ENCODE data around the gene RECK.
A peak's percentile ranks its signal among the peaks of the same experiment; 100 is the strongest.

The RECK gene

DNA sequence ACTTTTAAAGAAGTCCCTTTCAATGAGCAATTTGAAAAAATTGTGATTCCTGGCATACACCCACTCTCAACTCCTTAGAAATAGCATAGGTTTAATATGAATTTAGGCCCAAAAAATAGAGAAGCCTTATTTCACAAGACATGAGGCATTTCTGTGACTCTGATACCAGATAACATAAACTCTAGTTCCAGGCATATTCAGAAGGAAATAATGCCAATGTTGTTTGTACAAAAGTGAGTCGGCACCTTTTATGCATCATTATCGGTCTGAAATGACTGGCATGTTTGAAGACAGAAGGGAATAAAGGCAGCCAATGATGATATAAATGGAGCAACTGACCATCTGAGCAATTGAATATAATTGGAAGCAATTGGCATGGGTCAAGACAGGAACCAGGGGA is 19.4 kb upstream of the RECK start:
- TF ChIP-seq, protein P1, sequence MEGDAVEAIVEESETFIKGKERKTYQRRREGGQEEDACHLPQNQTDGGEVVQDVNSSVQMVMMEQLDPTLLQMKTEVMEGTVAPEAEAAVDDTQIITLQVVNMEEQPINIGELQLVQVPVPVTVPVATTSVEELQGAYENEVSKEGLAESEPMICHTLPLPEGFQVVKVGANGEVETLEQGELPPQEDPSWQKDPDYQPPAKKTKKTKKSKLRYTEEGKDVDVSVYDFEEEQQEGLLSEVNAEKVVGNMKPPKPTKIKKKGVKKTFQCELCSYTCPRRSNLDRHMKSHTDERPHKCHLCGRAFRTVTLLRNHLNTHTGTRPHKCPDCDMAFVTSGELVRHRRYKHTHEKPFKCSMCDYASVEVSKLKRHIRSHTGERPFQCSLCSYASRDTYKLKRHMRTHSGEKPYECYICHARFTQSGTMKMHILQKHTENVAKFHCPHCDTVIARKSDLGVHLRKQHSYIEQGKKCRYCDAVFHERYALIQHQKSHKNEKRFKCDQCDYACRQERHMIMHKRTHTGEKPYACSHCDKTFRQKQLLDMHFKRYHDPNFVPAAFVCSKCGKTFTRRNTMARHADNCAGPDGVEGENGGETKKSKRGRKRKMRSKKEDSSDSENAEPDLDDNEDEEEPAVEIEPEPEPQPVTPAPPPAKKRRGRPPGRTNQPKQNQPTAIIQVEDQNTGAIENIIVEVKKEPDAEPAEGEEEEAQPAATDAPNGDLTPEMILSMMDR (IDR thresholded peaks at IDR 0.05; ENCODE audit: low read depth, low read length), result no peak
- DNase-seq (ENCODE audit: extremely low read depth, low read depth), result no peak

DNA sequence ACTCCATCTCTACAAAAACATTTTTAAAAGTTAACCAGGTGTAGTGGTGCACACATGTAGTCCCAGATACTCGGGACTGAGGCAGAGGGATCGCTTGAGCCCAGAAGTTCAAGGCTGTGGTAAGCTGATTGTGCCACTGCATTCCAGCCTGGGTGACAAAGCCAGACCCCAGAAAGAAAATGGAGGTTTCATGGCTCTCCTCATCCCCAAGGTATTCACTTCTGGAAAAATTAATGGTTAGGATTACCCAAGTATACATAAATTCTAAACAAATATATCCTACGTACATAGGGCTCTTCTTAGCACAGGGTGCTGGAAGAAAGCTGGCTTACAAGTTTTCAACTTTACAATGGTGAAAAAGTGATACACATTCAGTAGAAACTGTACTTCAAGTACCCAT is 18.6 kb upstream of the RECK start:
- TF ChIP-seq, protein P1 (IDR thresholded peaks at IDR 0.05; ENCODE audit: low read depth, low read length), result no peak
- no peak for DNase-seq (ENCODE audit: extremely low read depth, low read depth)

DNA sequence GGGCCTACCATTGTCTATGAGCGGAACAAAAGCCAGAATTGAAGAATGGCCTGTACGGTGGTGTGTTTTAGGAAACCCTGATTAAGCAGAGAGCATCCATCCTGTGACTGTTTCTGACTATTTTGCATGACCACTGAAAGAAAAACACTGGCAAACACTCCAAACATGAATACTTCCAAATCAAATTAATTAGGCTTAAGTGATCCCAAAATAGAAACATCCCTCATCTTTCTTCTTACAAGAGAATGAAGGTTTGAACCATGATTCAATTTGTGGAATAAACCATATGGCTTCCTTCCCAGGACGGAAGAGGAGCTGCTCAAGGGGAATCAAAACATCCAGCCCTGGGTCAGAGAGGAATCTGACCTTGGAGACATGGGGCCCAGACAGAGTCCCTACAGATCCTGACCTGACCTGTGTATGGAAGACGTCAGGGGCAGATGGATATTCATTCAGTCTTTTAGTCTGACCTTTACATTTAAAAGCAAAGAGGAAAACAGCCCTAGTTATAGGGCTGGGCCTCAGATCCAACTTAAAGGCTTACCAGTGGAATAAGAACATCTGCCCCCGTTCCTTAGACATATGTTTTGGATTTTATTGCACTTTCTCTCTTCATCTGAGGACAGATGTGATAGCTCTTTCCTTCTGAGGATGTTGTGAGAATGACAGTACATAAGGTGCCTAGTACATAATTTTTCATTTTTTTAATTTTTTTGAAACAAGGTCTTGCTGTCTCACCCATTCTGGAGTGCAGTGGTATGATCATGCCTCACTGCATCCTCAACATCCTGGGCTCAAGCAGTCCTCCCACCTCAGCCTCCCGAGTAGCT is 17.6 kb upstream of the RECK start:
- TF ChIP-seq, protein P1 (IDR thresholded peaks at IDR 0.05; ENCODE audit: low read depth, low read length), result no peak
- no peak for DNase-seq (ENCODE audit: extremely low read depth, low read depth)

DNA sequence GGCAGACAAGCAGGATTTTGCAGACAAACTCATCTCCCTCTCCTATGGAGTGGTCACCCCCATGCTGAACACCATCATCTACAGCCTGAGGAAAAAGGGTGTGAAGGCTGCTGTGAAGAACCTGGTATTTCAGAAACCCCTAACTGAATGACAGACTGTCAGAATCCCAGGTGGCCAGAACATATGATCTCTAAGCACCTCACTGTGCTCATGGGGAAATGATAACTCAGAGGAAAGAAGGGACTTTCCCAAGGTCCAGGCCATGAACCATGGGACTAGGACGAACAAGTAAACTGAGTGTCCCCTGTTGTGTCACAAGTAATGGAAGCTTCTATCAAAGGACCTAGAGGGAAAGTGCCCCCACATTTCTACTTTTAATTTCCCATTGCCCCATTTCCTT is 14.7 kb upstream of the RECK start:
- no peak for DNase-seq (ENCODE audit: extremely low read depth, low read depth)
- TF ChIP-seq, protein P1 (IDR thresholded peaks at IDR 0.05; ENCODE audit: low read depth, low read length), result no peak

DNA sequence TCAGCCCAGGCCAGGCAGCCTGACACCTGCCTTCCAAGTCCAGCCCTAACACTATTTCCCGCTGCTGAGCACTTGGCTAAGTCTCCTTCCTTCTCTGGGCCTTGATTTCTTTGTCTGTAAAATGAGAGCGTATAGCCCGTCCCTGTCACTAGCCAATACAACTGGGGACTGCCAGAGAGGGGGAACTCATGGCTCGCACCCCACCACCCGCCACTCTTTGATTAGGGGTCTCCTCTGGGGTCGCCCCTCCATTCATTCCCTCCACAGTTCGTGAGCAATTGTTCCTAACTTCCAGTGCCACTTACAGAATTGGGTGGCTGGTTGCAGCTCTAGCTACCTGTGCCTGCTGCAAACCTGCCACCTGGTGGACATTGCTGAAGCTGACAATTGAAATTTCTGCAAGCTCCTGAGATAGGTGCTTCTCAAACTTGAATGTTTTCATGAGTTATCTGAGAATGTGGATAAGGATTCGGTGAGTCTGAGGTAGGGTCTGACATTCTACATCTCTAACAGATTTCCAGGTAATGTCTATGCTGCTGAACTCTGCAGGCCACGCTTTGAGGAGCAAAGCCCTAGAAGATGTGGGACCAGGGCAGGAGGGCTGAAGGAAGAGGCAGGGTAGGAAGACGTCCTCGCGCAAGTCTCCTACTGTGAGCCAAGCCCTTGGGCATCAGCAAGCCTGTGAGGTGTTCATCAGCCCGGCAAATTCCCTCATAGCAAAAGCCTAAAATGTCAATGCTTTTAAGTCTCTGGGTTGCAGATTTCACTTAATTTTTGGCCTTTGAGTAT is 13.3 kb upstream of the RECK start:
- TF ChIP-seq, protein P1 (IDR thresholded peaks at IDR 0.05; ENCODE audit: low read depth, low read length), result peak; percentile 82
- no peak for DNase-seq (ENCODE audit: extremely low read depth, low read depth)

DNA sequence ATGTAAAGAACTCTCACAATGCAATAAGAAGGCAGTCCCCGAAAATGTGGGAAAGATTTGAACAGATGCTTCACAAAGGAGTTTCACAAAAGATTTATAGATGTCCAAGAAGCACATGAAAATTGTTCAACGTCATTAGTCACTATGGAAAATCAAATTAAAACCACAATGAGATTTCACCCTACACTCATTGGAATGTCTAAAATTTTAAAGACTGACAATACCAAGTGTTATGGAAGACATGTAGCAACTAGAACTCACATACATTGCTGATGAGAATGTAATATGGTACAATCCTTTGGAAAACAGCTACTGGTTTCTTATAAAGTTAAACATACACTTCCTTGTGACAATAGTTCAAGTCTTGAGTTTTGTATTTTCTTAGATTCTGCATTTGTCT is 11.0 kb upstream of the RECK start:
- TF ChIP-seq, protein P1 (IDR thresholded peaks at IDR 0.05; ENCODE audit: low read depth, low read length), result no peak
- no peak for DNase-seq (ENCODE audit: extremely low read depth, low read depth)

DNA sequence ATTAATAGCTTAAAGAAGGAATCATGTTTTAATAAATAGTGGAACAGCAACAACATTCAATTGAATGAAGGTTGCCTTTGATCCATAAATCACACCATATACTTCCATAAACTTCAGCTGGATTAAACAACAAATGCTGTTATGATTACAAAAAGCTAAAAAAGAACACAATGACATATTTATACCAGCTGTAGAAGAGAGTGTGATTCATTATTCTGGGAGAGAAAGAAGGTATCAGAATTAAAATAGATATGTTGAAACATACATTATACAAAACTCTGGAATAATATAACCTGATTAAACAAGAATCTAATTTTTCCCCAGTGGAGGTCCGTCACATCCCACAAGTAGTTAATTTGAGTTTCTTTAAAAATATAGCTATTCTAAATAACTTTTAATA is 7.5 kb upstream of the RECK start:
- DNase-seq (ENCODE audit: extremely low read depth, low read depth), result no peak
- TF ChIP-seq, protein P1 (IDR thresholded peaks at IDR 0.05; ENCODE audit: low read depth, low read length), result no peak
